IPS-NIHi7 (cell line): ENCODE data around the gene ALDH3B2.

Source experiments
- DNase-seq: peaks from one replicate; pipeline ENCODE4 v3.0.0; 2012; ENCODE audit warnings: mixed read lengths; ENCODE audit errors: extremely low spot score

Gene ALDH3B2

DNA sequence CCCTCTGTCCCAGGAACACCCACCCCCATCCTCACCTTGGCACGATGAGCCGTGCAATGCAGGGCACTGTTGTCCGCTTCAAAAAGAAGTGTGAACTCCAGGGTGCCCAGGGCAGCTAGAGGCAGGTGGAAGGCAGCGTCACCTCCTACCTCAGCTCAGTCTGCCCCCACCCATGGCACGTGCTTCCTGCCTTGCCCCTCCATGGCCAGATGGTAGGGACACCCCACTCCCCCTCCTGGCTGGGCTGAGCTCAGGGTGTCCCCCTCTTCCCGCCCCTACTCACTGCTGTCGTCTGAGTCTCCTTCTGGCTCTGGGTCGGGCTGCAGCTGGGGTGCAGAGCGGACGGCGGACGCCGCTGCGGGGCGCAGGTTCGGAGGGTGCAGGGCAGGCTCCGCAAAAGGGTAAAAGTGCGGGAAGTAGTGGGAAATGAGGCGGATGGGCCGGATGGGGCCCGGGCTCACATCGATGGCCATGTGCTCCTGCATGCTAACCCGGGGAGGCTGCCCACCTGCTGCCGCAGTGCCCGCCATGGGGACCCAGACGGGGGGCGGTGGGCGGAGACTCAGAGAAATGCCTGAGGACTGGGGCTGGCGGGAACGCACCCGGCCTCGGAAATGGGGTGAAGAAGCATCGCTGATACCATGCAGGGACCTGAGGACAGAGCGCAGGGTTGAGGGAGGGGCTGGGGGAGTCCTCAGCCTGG, 58.5 kb downstream of the ALDH3B2 start:
- DNase-seq: no peak

DNA sequence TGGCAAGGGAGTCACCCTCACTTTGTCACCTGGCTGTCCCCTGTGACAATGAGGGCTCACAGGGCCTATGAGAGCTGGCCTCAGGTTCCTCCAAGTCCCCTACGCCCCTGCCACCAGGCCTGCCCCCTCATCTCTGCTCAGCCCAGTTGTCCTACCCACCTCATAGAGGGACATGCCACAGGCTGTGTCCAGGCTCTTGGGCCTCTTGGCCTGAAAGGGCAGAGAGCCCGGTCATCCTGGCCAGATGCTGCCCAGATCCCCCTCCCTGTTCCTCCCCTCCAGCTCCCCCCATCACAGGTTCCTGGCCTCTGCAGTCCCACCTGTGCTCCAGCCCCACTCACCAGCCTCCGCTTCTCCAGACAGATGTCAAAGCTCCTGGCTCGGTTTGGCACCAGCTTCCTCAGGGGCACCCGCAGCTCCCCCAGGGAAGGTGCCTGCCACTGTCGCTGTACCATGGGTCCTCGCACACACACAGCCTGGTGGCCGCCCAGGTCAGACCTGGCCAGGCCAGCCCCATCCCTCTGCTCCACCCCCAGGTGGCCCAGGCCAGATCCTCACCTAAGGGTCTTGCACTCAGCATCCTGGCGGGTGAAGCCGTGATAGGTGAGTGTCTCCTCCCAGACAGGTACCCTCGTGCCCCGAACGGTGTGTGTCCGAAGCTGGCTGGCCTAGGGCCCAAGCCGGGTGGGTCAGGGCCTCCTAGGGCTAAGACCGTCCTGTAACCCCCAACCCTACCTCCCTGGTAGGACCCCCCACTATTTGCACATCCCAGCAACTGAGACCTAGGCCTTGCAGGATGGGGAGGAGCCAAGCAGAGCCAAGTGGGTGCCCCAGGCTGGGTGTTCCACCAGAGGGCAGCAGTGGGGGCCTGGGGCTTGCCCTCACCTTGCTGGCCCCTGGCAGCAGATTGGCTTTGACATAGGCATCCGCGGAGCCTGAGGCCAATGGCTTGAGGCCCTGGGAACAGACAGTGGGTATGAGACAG, 59.4 kb downstream of the ALDH3B2 start:
- DNase-seq: peak; percentile 64

DNA sequence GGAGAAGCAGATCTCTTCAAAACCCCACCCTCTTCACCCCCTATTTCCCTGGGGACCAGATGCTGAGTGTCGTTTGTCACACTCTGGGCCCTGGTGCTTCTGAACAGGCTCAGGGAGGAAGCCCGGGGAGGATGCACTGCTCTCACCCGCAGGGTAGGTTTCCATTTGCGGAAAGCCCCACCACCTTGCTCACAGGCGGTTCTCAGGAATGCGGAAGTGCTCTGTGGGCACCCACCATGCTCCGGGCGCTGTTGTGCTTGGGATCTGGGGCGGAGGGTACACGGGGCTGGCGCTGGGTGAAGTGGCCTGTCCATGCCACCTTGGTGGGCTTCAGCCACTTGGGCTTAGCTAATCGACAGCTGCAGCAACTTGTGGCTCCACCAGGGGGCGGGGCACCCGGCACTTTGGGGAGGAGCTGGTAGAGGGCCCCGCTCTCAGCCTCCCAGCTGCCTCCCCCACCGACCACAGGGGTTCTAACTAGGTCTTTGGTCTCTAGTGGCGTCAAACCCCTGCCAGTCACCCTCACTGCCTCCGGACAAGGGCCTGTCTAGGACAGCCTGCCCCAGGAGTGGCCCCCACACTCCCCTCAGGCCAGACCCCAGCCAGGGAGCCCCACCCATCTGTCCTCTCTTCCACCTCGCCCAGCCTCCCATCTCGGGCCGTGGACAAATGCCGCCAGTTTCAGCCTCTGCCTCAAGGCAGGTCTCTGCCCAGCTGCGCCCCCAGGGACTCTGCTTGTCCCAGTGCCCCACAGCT, 60.3 kb downstream of the ALDH3B2 start:
- DNase-seq: peak; percentile 61

DNA sequence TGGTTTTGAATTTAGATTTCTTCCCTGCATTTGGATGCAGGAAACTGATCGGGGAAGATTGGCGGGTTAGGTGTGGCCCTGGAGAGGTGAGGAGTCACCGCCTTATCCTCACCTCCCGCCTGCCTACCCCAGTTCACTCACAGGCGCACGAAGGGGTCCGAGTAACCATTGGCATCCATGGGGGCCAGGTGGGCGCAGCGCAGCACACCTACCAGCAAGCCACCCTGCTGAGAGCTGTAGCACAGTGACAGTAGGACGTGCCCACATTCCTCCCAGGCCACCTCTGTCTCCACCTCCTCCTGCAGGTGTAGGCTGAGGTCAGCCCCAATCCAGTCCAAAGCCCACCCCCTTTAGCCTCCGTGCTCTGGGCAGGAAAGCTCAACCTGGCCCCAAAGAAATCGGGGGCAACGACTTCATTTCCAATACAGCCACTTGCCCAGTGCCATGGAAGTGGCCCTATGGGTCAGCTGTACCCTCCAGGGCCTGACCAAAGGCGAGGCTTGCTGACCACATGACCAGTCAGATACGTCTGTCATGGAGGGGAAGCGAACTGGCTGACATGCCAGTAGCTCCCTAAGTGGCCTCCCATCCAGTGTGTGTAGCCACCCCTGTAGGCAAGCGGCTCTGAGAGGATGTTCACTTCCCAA, 61.0 kb downstream of the ALDH3B2 start:
- no peak for DNase-seq

DNA sequence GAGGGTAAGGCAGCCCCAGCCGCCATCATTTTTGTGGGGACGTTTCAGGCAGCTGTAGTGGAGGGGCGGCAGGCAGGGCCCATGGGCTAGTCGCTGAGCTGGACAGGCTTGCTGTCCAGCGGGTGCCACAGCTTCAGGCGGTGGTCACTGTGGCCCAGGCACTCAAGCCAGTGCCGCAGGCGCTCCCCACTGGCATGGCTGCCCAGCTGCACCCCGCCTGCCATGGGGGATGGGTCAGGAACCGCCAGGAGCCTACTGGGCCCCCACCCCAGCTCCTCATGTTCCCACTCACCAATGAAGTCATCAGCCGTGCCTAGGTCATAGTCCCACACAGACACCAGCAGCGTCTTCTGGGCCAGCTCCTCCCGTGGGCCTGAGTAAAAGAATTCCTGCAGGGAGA, 61.7 kb downstream of the ALDH3B2 start:
- DNase-seq: no peak
